ENCODE results near the gene REX1BD. TPM values are rescaled to one million over a fixed set of nuclear protein-coding genes. Genes with fewer than 3 reads are reported as not detected.

REX1BD gene
- total and polyA plus RNA-seq, 2 of the 8 experiments (the other 6 are each of a cell fraction or from before 2014, with no cell fraction given), result 56.8 to 62.7 TPM

- TF ChIP-seq MAFK (IDR thresholded peaks at IDR 0.05; ENCODE audit: low read depth, low read length) (no peak), CHD1 (IDR thresholded peaks at IDR 0.05; ENCODE audit: low read depth, low read length) (no peak)
Measured at GRCh38 chr19:18595475-18595874, 6.9 kb downstream of the REX1BD start (continued).
